Activated naive CD8-positive, alpha-beta T cell treated with anti-CD3 and anti-CD28 coated beads, Interleukin-2, amount 50 U/mL, for 16 hours (primary cell): ENCODE results near the gene ASTE1.
"Not testable (repeated sequence)": the region's sequence is repeated elsewhere in the genome, so short reads cannot be mapped to it uniquely, and the experiment has no call there.

Experiments
- DNase-seq: peaks from one replicate; pipeline ENCODE4 v3.0.0-alpha.2; 2020; ENCODE audit warnings: low read depth, low spot score

Gene ASTE1

DNA sequence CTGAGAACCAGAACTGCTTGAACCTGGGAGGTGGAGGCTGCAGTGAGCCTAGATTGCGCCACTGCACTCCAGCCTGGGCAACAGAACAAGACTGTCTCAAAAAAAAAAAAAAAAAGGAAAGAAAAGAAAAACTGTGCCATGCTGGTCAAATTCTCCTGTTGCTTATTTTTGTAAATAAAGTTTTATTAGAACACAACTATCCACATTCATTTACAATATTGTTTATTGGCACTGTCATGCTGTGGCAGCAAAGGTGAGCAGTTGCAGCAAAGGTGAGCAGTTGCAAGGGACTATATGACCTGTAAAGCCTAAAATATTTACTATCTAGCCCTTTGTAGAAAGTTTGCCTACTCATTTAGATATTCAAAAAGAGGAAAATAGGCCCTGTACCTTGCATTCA lies 18.3 kb downstream of the ASTE1 start:
- no peak for DNase-seq

DNA sequence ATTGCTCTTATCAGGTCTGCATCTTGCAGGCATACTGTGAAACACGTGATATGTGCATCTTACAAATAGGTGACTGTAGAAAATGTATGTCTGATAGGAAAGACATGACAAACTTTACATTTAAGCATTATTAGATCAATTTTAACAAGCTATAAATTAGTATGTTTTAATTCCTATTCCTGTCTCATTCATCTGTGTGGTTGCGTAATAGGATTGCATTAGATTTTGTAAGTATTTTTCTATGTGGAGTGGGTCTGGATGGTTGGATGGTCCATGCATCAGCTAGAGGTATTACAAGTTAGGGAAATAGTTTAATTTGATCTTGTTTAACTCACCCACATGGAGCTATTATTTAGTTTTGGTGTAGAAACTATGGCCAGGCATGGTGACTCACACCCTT lies 18.8 kb downstream of the ASTE1 start:
- DNase-seq: no peak

GRCh38 chr3:131007256-131007655 lies 19.4 kb downstream of the ASTE1 start:
- DNase-seq: no peak

DNA sequence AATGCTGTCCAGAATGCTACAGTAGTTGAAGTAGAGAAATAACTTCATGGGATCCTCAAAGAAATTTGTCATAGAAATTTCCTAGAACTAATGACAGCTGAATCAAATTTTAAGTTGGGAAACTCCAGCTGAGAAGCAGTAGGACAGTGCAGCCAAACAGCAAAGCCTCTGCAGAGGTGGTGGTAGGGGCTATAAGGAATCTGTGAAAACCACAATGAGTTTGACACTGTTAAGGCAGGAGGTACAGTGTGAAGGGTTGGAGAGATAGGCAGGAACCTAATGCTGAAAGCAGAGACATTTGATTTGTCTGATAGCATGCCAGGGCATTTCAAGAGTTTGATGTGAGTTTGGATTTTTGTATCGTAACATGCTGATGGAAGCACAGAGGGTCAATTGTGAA lies 22.0 kb downstream of the ASTE1 start:
- DNase-seq: no peak

- no peak for DNase-seq
These were observed 25.6 kb downstream of the ASTE1 start for GRCh38 chr3:131001071-131001470.

- DNase-seq: no peak
These were observed 29.3 kb downstream of the ASTE1 start for GRCh38 chr3:130997289-130997688.

- DNase-seq: no peak
These were observed 34.3 kb downstream of the ASTE1 start for GRCh38 chr3:130992344-130992743.

- DNase-seq: no peak
These were observed 35.5 kb downstream of the ASTE1 start for GRCh38 chr3:130991126-130991525.

DNA sequence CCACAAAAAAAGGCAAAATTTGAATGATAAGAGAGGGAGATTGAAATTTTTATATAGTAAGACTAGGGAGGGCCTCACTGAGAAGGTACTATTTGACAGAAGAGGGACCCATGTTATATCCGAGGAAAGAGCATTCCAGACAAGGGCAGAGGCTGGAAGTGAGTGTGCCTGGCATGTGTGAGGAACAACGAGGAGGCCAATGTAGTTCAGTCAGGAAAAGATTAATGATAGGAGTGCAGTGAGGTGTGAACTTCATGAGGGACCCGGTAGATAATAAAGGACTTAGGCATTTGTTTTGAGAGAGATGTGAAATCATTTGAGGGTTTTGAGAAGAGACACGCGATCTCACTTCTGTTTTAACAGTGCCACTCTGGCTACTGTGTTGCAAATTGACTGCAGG lies 36.3 kb downstream of the ASTE1 start:
- DNase-seq: no peak

DNA sequence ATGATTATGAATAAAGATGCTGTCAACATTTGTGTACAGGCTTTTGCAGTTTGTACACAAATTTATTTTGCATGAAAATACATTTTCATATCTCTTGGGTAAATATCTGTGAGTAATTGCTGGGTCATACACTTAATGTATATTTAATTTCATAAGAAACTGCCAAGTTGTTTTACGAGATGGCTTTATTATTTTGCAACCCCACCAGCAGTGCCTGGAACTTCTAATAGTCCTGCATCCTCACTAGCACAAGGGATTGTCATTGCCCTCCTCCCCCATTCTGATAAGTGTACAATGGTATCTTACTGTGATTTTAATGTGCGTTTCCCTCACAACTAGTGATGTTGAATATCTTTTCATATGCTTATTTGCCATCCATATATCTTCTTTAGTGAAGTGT lies 45.2 kb downstream of the ASTE1 start:
- no peak for DNase-seq

DNA sequence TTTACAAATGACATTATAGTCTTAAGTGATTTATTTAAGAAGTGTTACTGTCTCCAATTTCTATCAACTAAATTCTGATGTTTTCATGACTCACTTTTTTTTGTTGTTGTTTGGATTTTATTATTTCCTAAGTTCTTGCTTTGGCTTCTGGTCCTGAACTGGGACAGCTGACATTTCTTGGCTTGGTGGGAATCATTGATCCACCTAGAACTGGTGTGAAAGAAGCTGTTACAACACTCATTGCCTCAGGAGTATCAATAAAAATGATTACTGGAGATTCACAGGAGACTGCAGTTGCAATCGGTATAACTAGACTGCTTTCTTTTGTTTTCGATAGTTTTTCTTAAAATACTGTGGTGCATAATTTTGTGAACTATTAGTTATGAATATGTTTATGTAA lies 47.5 kb downstream of the ASTE1 start:
- no peak for DNase-seq

DNA sequence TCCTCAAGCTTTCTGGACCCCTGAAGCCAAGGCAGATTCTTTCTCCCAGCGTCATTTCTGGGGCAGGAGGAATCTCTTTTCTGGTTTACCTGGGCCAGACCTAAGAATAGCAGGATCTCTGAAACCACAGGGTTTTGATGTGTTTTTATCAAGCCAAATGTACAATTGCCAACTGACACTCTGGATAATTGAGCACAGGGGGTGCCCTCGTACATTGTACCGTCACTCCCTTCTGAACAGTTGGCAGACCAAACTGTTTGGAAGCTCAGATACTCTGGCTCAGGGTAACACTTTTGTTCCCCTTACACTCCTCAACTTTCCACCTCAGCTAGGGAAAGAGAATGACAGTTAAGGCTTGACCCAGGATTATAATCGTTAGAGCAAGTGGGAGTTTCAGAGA lies 49.9 kb downstream of the ASTE1 start:
- DNase-seq: no peak

DNA sequence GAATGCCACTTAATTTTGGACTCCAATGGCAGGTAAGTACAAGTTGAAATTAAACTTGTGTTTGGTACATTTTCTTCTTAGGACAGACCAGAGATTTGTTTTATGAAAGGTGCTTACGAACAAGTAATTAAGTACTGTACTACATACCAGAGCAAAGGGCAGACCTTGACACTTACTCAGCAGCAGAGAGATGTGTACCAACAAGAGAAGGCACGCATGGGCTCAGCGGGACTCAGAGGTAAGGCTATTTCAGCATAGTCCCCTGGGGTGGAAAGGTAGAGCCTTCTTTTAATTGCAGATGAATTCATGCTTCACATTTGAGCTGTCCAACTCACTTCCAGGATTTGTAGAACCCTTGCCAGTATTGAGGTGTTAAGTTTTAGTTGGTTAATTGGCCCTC lies 51.4 kb downstream of the ASTE1 start:
- no peak for DNase-seq

DNA sequence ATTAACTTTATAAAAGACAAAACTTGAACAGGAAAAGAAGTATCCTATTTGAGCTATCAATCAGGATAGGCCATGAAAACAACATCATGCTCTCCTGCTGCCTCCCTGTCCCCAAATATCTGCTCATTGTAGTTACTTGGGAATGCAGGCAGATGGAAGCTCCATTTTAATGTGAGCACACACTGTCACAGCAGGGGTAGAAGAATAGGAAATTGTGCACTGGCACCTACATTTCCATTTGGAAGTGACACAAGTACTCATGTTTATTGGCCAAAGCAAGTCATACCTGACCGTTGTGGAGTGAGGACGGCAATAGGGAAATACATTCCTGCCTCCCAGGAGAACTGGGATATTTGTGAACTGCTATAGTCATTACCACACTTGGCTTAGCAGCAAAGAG lies 52.4 kb downstream of the ASTE1 start:
- DNase-seq: no peak

DNA sequence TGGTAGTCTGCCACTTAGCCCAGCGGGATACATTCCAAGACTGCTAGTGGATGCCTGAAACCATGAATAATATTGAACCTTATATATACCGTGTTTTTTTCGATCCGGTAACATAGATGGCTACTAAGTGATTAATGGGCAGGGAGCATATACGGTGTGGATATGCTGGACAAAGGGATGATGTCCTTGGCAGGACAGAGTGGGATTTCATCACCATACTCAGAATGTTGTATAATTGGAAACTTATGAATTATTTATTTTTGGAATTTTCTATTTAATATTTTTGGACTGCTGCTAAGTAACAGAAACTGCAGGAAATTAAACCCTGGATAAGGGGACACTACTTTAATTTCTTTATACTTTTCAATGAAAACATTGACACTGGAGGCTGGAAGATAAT lies 53.2 kb downstream of the ASTE1 start:
- no peak for DNase-seq

DNA sequence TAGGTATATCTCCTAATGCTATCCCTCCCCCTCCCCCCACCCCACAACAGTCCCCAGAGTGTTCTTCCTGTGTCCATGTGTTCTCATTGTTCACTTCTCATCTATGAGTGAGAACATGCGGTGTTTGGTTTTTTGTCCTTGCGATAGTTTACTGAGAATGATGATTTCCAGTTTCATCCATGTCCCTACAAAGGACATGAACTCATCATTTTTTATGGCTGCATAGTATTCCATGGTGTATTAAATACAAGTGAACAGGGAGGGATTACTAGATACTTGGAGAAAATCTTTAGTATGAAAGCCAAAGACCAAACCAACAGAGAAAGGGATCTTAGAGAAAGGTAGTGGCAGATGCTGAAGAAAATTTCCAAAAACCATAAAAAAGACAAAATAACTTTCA lies 54.0 kb downstream of the ASTE1 start:
- DNase-seq: not testable (repeated sequence)

DNA sequence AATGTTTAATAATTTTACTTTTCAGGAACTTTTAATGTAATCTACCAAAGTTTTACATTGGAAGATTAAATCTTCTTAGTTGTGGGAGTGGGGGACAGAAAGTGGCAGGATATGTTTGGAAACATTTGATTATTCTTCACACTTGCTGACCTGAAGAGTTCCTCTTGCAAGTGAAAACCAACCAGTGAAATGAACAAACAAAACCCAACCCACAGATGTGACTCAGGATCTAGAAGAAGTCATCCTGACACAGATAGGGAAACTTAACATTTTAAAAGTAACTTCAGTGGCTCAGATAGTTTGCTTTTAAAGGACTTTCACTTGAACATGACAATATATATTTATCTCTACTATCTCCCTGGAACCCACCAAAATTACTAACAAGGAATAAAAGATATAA lies 55.4 kb downstream of the ASTE1 start:
- no peak for DNase-seq

- no peak for DNase-seq
These were observed 57.0 kb downstream of the ASTE1 start for GRCh38 chr3:130969621-130970020.

GRCh38 chr3:130968221-130968620 lies 58.4 kb downstream of the ASTE1 start:
- DNase-seq: no peak

- no peak for DNase-seq
These were observed 59.3 kb downstream of the ASTE1 start for GRCh38 chr3:130967281-130967680.

DNA sequence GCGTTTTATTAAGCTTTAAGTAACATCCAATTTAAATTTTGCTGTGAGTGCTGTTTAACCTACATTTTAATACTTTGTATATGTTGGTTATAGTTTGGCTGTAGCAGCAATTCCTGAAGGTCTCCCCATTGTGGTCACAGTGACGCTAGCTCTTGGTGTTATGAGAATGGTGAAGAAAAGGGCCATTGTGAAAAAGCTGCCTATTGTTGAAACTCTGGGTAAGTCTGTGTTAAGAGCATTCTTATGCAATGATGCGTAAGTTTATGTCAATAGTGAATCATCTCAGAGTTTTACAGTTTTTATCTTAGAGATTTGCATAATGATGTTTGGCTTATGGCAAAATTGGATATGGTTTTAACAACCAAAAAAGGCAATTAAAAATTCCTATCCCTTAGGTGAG lies 62.7 kb downstream of the ASTE1 start:
- no peak for DNase-seq
